Neuronal stem cell (in vitro differentiated cells): ENCODE data around the gene SSRP1.
"Not testable (repeated sequence)": the region's sequence is repeated elsewhere in the genome, so short reads cannot be mapped to it uniquely, and the experiment has no call there.

Experiments used
- DNase-seq: peaks from one replicate; pipeline ENCODE4 v3.0.0-alpha.2; 2013; ENCODE audit warnings: low spot score
- H2AFZ ChIP-seq: one replicate; pipeline ENCODE4 v1.6.1; 2013; ENCODE audit warnings: mild to moderate bottlenecking, low read length, inconsistent platforms
- H2AK5ac ChIP-seq: 2 replicates; pipeline ENCODE4 v1.6.1; 2013; ENCODE audit warnings: low read depth, mild to moderate bottlenecking, inconsistent platforms, low read length, moderate library complexity, mixed read lengths
- H2BK120ac ChIP-seq: 2 replicates; pipeline ENCODE4 v1.6.1; 2013; ENCODE audit warnings: low read depth, mild to moderate bottlenecking, inconsistent platforms, low read length, moderate library complexity, mixed read lengths
- H2BK12ac ChIP-seq: one replicate; pipeline ENCODE4 v1.6.1; 2013; ENCODE audit warnings: low read length, inconsistent platforms
- H2BK15ac ChIP-seq: 2 replicates; pipeline ENCODE4 v1.6.1; 2013; ENCODE audit warnings: mild to moderate bottlenecking, low read length, inconsistent platforms, mixed read lengths
- H2BK5ac ChIP-seq: one replicate; pipeline ENCODE4 v1.6.1; 2013; ENCODE audit warnings: inconsistent platforms, mild to moderate bottlenecking, low read length, moderate library complexity
- H3K14ac ChIP-seq: one replicate; pipeline ENCODE4 v1.6.1; 2013; ENCODE audit warnings: low read length, inconsistent platforms
- H3K18ac ChIP-seq: 2 replicates; pipeline ENCODE4 v1.6.1; 2013; ENCODE audit warnings: low read length, inconsistent platforms
- H3K23ac ChIP-seq: 2 replicates; pipeline ENCODE4 v1.6.1; 2013; ENCODE audit warnings: low read depth, mild to moderate bottlenecking, mixed read lengths, low read length, inconsistent platforms; ENCODE audit not compliant: poor library complexity
- H3K27ac ChIP-seq: replicated peaks from 3 replicates; pipeline ENCODE4 v1.5.1; 2013; ENCODE audit warnings: low read length, inconsistent platforms
- H3K27me3 ChIP-seq, 3 experiments: 2 replicates each; pipeline ENCODE4 v1.6.1; 2013; ENCODE audit warnings: low read length in 3 of 3, mild to moderate bottlenecking in 2 of 3, inconsistent platforms in 1 of 3, low read depth in 1 of 3, mixed read lengths in 1 of 3, moderate library complexity in 1 of 3; ENCODE audit not compliant: control insufficient read depth in 3 of 3, insufficient read depth in 3 of 3
- H3K36me3 ChIP-seq, 2 donors: replicated peaks in 1 of 2; 2 replicates each; pipeline ENCODE4 v1.6.1; 2013; ENCODE audit warnings: low read length in 2 of 2; ENCODE audit not compliant: control insufficient read depth in 2 of 2, insufficient read depth in 2 of 2
- H3K4ac ChIP-seq: 2 replicates; pipeline ENCODE4 v1.6.1; 2013; ENCODE audit warnings: inconsistent platforms, mild to moderate bottlenecking, low read length, moderate library complexity
- H3K4me1 ChIP-seq, 2 donors: 1 replicate in 1 of 2; 2 replicates in 1 of 2; pipeline ENCODE4 v1.6.1; 2013; ENCODE audit warnings: low read length in 2 of 2, low read depth in 1 of 2; ENCODE audit not compliant: control insufficient read depth in 2 of 2, insufficient read depth in 1 of 2
- H3K4me2 ChIP-seq: one replicate; pipeline ENCODE4 v1.6.1; 2013; ENCODE audit warnings: mild to moderate bottlenecking, low read length, inconsistent platforms; ENCODE audit not compliant: insufficient read depth, poor library complexity, severe bottlenecking
- H3K4me3 ChIP-seq, 2 donors: 2 replicates each; pipeline ENCODE4 v1.5.1; 2013; ENCODE audit warnings: low read length in 2 of 2, mild to moderate bottlenecking in 2 of 2, inconsistent platforms in 1 of 2, moderate library complexity in 1 of 2
- H3K79me1 ChIP-seq: one replicate; pipeline ENCODE4 v1.6.1; 2013; ENCODE audit warnings: low read depth, mild to moderate bottlenecking, inconsistent platforms, low read length, moderate library complexity
- H3K9ac ChIP-seq: one replicate; pipeline ENCODE4 v1.6.1; 2013; ENCODE audit warnings: mild to moderate bottlenecking, low read depth, low read length, inconsistent platforms; ENCODE audit not compliant: poor library complexity
- H3K9me3 ChIP-seq, 2 donors: replicated peaks in 1 of 2; 2 replicates each; pipeline versions ENCODE3 to v1.6.1; 2013; ENCODE audit warnings: low read length in 2 of 2, mild to moderate bottlenecking in 2 of 2, inconsistent platforms in 1 of 2, low read depth in 1 of 2, mixed read lengths in 1 of 2, moderate library complexity in 1 of 2; ENCODE audit not compliant: control insufficient read depth in 2 of 2, insufficient read depth in 1 of 2
- H4K8ac ChIP-seq: one replicate; pipeline ENCODE4 v1.6.1; 2013; ENCODE audit warnings: low read depth, mild to moderate bottlenecking, inconsistent platforms, low read length, moderate library complexity
- H4K91ac ChIP-seq: one replicate; pipeline ENCODE4 v1.6.1; 2013; ENCODE audit warnings: low read length, low read depth, mild to moderate bottlenecking, inconsistent platforms; ENCODE audit not compliant: poor library complexity
- WGBS, 2 donors: extraction: QIAGEN DNeasy Blood & Tissue Kit; methylation state at CpG; one replicate each; pipeline ENCODE4 v1.1.7; 2013; ENCODE audit warnings: missing lambda C conversion rate in 2 of 2, mixed read lengths in 1 of 2; ENCODE audit not compliant: insufficient read length in 2 of 2, insufficient replicate concordance in 1 of 2; ENCODE audit errors: extremely low coverage in 2 of 2; 5-methylcytosine and 5-hydroxymethylcytosine counted together

Gene SSRP1

GRCh38 chr11:57363131-57364080, 27.7 kb upstream of the SSRP1 start:
- H3K23ac ChIP-seq: no peak overlapping the region
- no peak overlapping the region for H3K4me3 ChIP-seq
- DNase-seq: no peak
- peaks cover 0 to 32% (median 0%) of the 10 kb centered on the region in 3 experiments for H3K27me3 ChIP-seq
- H3K9ac ChIP-seq: no peak overlapping the region
- peaks cover 10 to 13% of the 10 kb centered on the region in 2 donors for H3K4me1 ChIP-seq
- H2BK15ac ChIP-seq: no peak overlapping the region
- H3K18ac ChIP-seq: no peak overlapping the region
- H2BK5ac ChIP-seq: peak overlapping the region; percentile 7
- H3K4ac ChIP-seq: no peak overlapping the region
- H2BK12ac ChIP-seq: no peak overlapping the region
- H3K79me1 ChIP-seq: no peaks in the 10 kb centered on the region
- no peak overlapping the region for H2AFZ ChIP-seq
- no peak overlapping the region for H3K27ac ChIP-seq
- H2AK5ac ChIP-seq: no peak overlapping the region
- H3K14ac ChIP-seq: no peak overlapping the region
- no peak overlapping the region for H3K4me2 ChIP-seq
- no peak overlapping the region for H4K91ac ChIP-seq
- no peak overlapping the region for H4K8ac ChIP-seq
- H2BK120ac ChIP-seq: no peak overlapping the region
- WGBS, 2 donors: no CpG with 5 or more reads among the region's 7 CpGs
- no peaks in the 10 kb centered on the region for H3K9me3 ChIP-seq
- no peaks in the 10 kb centered on the region for H3K36me3 ChIP-seq

- peak overlapping the region in 1 of 2 donors; percentile 3 for H3K4me3 ChIP-seq
- H3K36me3 ChIP-seq: no peaks in the 10 kb centered on the region
- H2AFZ ChIP-seq: no peak overlapping the region
- no peak overlapping the region for H2BK5ac ChIP-seq
- WGBS, 2 donors: no CpG with 5 or more reads among the region's 3 CpGs
- H2BK15ac ChIP-seq: no peak overlapping the region
- H3K79me1 ChIP-seq: no peaks in the 10 kb centered on the region
- H2BK120ac ChIP-seq: no peak overlapping the region
- no peak overlapping the region for H3K18ac ChIP-seq
- H3K23ac ChIP-seq: no peak overlapping the region
- no peak overlapping the region for H3K27ac ChIP-seq
- no peak overlapping the region for H3K4me2 ChIP-seq
- H2AK5ac ChIP-seq: no peak overlapping the region
- H3K27me3 ChIP-seq: peaks cover 0 to 36% (median 0%) of the 10 kb centered on the region in 3 experiments
- DNase-seq: no peak
- H3K14ac ChIP-seq: peak overlapping the region; percentile 40
- no peak overlapping the region for H3K9ac ChIP-seq
- no peak overlapping the region for H3K4ac ChIP-seq
- no peaks in the 10 kb centered on the region for H3K9me3 ChIP-seq
- H2BK12ac ChIP-seq: no peak overlapping the region
- H3K4me1 ChIP-seq: peaks cover 10 to 13% of the 10 kb centered on the region in 2 donors
- H4K91ac ChIP-seq: no peak overlapping the region
- H4K8ac ChIP-seq: no peak overlapping the region
These were observed 26.2 kb upstream of the SSRP1 start for GRCh38 chr11:57361926-57362325.

DNA sequence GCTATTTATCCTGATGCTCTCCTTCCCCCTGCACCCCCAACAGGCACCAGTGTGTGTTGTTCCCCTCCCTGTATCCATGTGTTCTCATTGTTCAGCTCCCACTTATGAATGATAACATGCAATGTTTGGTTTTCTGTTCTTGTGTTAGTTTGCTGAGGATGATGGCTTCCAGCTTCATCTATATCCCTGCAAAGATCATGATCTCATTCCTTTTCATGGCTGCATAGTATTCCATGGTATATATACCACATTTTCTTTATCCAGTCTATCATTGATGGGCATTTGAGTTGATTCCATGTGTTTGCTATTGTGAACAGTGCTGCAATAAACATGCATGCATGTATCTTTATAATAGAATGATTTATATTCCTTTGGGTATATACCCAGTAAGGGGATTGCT, 25.7 kb upstream of the SSRP1 start:
- not testable (repeated sequence) for H2AK5ac ChIP-seq, H2BK5ac ChIP-seq, H3K79me1 ChIP-seq, H4K8ac ChIP-seq, H2BK120ac ChIP-seq, H2AFZ ChIP-seq, H3K9ac ChIP-seq, DNase-seq, H3K36me3 ChIP-seq, H2BK15ac ChIP-seq, H3K23ac ChIP-seq, H3K9me3 ChIP-seq, H2BK12ac ChIP-seq, H3K14ac ChIP-seq, H3K4me3 ChIP-seq, H3K4ac ChIP-seq, H3K4me2 ChIP-seq, H3K27ac ChIP-seq, H3K18ac ChIP-seq, H4K91ac ChIP-seq
- Histone ChIP-seq H3K4me1 (peaks cover 10 to 13% of the 10 kb centered on the region in 2 donors), H3K27me3 (peaks cover 0 to 36% (median 0%) of the 10 kb centered on the region in 3 experiments)

GRCh38 chr11:57360991-57361390, 25.3 kb upstream of the SSRP1 start:
- H3K4me1 ChIP-seq: peaks cover 10% of the 10 kb centered on the region in 2 donors
- H3K9ac ChIP-seq: no peak overlapping the region
- H3K36me3 ChIP-seq: no peaks in the 10 kb centered on the region
- peaks cover 0 to 32% (median 0%) of the 10 kb centered on the region in 3 experiments for H3K27me3 ChIP-seq
- H3K27ac ChIP-seq: no peak overlapping the region
- H3K9me3 ChIP-seq: no peaks in the 10 kb centered on the region
- no peak overlapping the region for H3K4me3 ChIP-seq
- no peak overlapping the region for H3K4me2 ChIP-seq
- no peaks in the 10 kb centered on the region for H3K79me1 ChIP-seq
- no peak overlapping the region for H3K14ac ChIP-seq
- H2BK120ac ChIP-seq: no peak overlapping the region
- H2BK12ac ChIP-seq: no peak overlapping the region
- H3K4ac ChIP-seq: no peak overlapping the region
- WGBS, 2 donors: no CpG with 5 or more reads among the region's 8 CpGs
- H2BK15ac ChIP-seq: no peak overlapping the region
- H3K18ac ChIP-seq: no peak overlapping the region
- H4K91ac ChIP-seq: no peak overlapping the region
- no peak overlapping the region for H3K23ac ChIP-seq
- H2AK5ac ChIP-seq: no peak overlapping the region
- no peak overlapping the region for H2AFZ ChIP-seq
- H4K8ac ChIP-seq: no peak overlapping the region
- DNase-seq: no peak
- no peak overlapping the region for H2BK5ac ChIP-seq
